AG04450 (cell line): ENCODE measurements around the gene CENATAC. TPM values are rescaled to one million over a fixed set of nuclear protein-coding genes. Genes with fewer than 3 reads are reported as not detected.
"Not testable (repeated sequence)": the region's sequence is repeated elsewhere in the genome, so short reads cannot be mapped to it uniquely, and the experiment has no call there.

Experiments
- CTCF ChIA-PET: fragments of 300-600, 350-600 bp; formaldehyde crosslinking; extraction: SDS; loops from one replicate; lab custom pipeline; 2022; ENCODE audit warnings: antibody characterized with exemption, inconsistent platforms; lab: Charles Lee
- POLR2A ChIA-PET: fragments of 350-600 bp; formaldehyde crosslinking; extraction: SDS; loops from one replicate; lab custom pipeline; 2021; ENCODE audit warnings: antibody characterized with exemption, inconsistent platforms; lab: Yijun Ruan, JAX
- DNase-seq: peaks from one replicate; pipeline ENCODE4 v3.0.0-alpha.2; 2011; ENCODE audit warnings: low read depth, low spot score
- H3K27ac ChIP-seq: one replicate; pipeline ENCODE4 v1.5.1; 2012; ENCODE audit warnings: low read depth, low read length, control low read depth
- H3K27me3 ChIP-seq: one replicate; pipeline ENCODE4 v1.6.0; 2012; ENCODE audit warnings: low read length; ENCODE audit not compliant: control insufficient read depth, insufficient read depth
- H3K4me3 ChIP-seq: 2 replicates; pipeline ENCODE4 v1.5.1; 2011; ENCODE audit warnings: mild to moderate bottlenecking, low read depth, low read length, control low read depth
- H3K9me3 ChIP-seq: 2 replicates; pipeline ENCODE4 v1.5.1; 2012; ENCODE audit warnings: low read length; ENCODE audit not compliant: control insufficient read depth, insufficient read depth
- CTCF ChIP-seq: IDR thresholded peaks from 2 replicates; pipeline ENCODE4 v1.5.1; 2011; ENCODE audit warnings: low read depth, low read length, control low read depth, inconsistent platforms
- polyA minus RNA-seq: library from RNA; depleted of rRNA, polyadenylated mRNA; stranded (reverse); fragments of >200 nt; gene quantifications from 2 replicates; pipeline ENCODE4 v1.2.3, GENCODE V29; 2011; rRNA and poly(A)+ RNA removed
- polyA plus RNA-seq: library from polyadenylated mRNA; depleted of rRNA; stranded (reverse); fragments of >200 nt; gene quantifications from 2 replicates; pipeline ENCODE4 v1.2.3, GENCODE V29; 2011; rRNA removed

The CENATAC gene
- polyA plus RNA-seq (11.4 and 13.5 TPM in 2 replicates), polyA minus RNA-seq (8.0 and 8.4 TPM in 2 replicates)

GRCh38 chr11:118997627-118998387 lies at the start of gene CENATAC:
Gene CENATAC, plus strand, starts transcription at chr11:118998138. Its CDS starts 60 bp downstream, at chr11:118998198.
- H3K27me3 ChIP-seq = no peaks in the 10 kb centered on the region
- no peaks in the 10 kb centered on the region; the same call in 1 of the 2 replicates for H3K9me3 ChIP-seq
- peak within 1 kb of the TSS; percentile 73 for H3K27ac ChIP-seq
- peak; percentile 48 for DNase-seq
- peak within 1 kb of the TSS; percentile 85 for H3K4me3 ChIP-seq
- CTCF ChIA-PET = interaction anchor here (1.0 kb wide), 1 partner anchor 331 kb away, joined by 3 read pairs; no protein-coding TSS in a partner anchor
- TF ChIP-seq CTCF = 0 out of 2 replicates have a peak, but pooled peaks have one; percentile 4
- POLR2A ChIA-PET = interaction anchor here (0.6 to 1.2 kb wide), 4 partner anchors 9 to 391 kb away, joined by 3 to 10 read pairs (median 4); partner anchors contain the start of genes PHLDB1, RPS25 and TRAPPC4

GRCh38 chr11:118953265-118953664 lies 44.7 kb upstream of the CENATAC start:
- no peak for TF ChIP-seq CTCF
- DNase-seq = no peak
- H3K27me3 ChIP-seq = peaks cover 34% of the 10 kb centered on the region
- H3K9me3 ChIP-seq = no peaks in the 10 kb centered on the region
- H3K4me3 ChIP-seq = no peak overlapping the region
- POLR2A ChIA-PET = no interaction called here
- no peak overlapping the region for H3K27ac ChIP-seq
- CTCF ChIA-PET = interaction anchor here (0.8 to 6.7 kb wide), 2 partner anchors 23 to 263 kb away, joined by 3 to 57 read pairs; no protein-coding TSS in a partner anchor

GRCh38 chr11:118953976-118954375 lies 44.0 kb upstream of the CENATAC start:
- peaks cover 32% of the 10 kb centered on the region for H3K27me3 ChIP-seq
- H3K27ac ChIP-seq, DNase-seq, H3K9me3 ChIP-seq, H3K4me3 ChIP-seq, POLR2A ChIA-PET: not testable (repeated sequence)
- CTCF ChIA-PET = interaction anchor here (6.7 kb wide), 1 partner anchor 264 kb away, joined by 57 read pairs; no protein-coding TSS in a partner anchor

GRCh38 chr11:118956094-118956846 lies 41.7 kb upstream of the CENATAC start, which contains the start of gene UPK2:
Gene UPK2, plus strand, starts transcription at chr11:118956298. Its CDS starts 53 bp downstream, at chr11:118956351.
- Histone ChIP-seq H3K4me3 (no peak within 1 kb of the TSS), H3K27me3 (peaks cover 39% of the 10 kb centered on the region), H3K9me3 (no peaks in the 10 kb centered on the region), H3K27ac (no peak within 1 kb of the TSS)
- peak; percentile 53 for DNase-seq
- TF ChIP-seq CTCF = peak; percentile 93
- CTCF ChIA-PET = interaction anchor here (0.7 to 6.7 kb wide), 24 partner anchors 9 to 317 kb away, joined by 3 to 57 read pairs (median 4); partner anchors contain the start of gene DDX6
- POLR2A ChIA-PET = no interaction called here

- ChIA-PET POLR2A (no interaction called here), CTCF (interaction anchor here (0.7 to 6.7 kb wide), 25 partner anchors 10 to 318 kb away, joined by 3 to 57 read pairs (median 4); partner anchors contain the start of gene DDX6)
- Histone ChIP-seq H3K9me3 (no peaks in the 10 kb centered on the region), H3K4me3 (no peak overlapping the region), H3K27ac (no peak overlapping the region), H3K27me3 (peaks cover 39% of the 10 kb centered on the region)
- no peak for DNase-seq
- TF ChIP-seq CTCF = no peak
Measured at GRCh38 chr11:118956847-118957469, 41.0 kb upstream of the CENATAC start.
